Measurements from ENCODE around the gene CFAP97. TPM values are rescaled to one million over a fixed set of nuclear protein-coding genes. Genes with fewer than 3 reads are reported as not detected.

Gene CFAP97
- polyA plus RNA-seq, 1 experiment: 51.1 TPM

DNA sequence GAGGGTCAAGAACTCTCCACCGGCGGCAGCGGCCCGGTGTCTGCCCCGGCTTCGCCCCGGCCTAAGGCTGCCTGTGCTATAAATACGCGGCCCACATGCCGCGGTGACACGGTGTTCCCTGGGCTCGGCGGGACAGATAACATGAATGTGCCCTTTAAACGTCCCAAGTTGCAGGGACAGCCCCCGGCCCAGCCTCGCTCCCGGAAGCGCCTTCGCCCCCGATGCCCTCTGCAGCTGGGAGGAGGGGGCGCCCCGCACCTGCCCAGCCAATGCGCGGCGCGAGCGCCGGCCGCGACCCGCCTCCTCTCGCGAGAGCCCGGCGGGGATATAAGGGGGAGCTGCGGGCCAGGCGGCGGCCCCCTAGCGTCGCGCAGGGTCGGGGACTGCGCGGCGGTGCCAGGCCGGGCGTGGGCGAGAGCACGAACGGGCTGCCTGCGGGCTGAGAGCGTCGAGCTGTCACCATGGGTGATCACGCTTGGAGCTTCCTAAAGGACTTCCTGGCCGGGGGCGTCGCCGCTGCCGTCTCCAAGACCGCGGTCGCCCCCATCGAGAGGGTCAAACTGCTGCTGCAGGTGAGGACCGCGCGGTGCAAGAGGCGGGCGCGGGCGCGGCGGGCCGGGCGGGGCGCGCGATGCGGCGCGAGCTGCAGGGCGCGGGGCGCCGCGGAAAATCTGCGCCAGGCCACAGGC is 60.7 kb downstream of the CFAP97 start, which contains the start of gene SLC25A4:
TSS of gene SLC25A4 (plus strand) at position 355 of the 689 bp plus-strand sequence. CDS start at position 462, 107 bp downstream.
- H3K4me3 ChIP-seq (ENCODE audit: low read depth, low read length): peak within 1 kb of the TSS; percentile 87
- POLR2A ChIA-PET: interaction anchor here (1.1 kb wide), 2 partner anchors 9 to 40 kb away, joined by 3 to 6 read pairs; no protein-coding TSS in a partner anchor
- H3K27me3 ChIP-seq (ENCODE audit: control insufficient read depth, insufficient read depth, low read length): peaks cover 6% of the 10 kb centered on the region
- no peak within 1 kb of the TSS for H3K27ac ChIP-seq (ENCODE audit: low read depth, low read length)
- CTCF ChIA-PET: interaction anchor here (0.6 to 4.7 kb wide), 8 partner anchors 9 to 1352 kb away, joined by 3 to 16 read pairs (median 4); no protein-coding TSS in a partner anchor
- TF ChIP-seq, protein P1, sequence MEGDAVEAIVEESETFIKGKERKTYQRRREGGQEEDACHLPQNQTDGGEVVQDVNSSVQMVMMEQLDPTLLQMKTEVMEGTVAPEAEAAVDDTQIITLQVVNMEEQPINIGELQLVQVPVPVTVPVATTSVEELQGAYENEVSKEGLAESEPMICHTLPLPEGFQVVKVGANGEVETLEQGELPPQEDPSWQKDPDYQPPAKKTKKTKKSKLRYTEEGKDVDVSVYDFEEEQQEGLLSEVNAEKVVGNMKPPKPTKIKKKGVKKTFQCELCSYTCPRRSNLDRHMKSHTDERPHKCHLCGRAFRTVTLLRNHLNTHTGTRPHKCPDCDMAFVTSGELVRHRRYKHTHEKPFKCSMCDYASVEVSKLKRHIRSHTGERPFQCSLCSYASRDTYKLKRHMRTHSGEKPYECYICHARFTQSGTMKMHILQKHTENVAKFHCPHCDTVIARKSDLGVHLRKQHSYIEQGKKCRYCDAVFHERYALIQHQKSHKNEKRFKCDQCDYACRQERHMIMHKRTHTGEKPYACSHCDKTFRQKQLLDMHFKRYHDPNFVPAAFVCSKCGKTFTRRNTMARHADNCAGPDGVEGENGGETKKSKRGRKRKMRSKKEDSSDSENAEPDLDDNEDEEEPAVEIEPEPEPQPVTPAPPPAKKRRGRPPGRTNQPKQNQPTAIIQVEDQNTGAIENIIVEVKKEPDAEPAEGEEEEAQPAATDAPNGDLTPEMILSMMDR (IDR thresholded peaks at IDR 0.05; ENCODE audit: low read depth, low read length): peak; percentile 38
- peak; percentile 32 for DNase-seq (ENCODE audit: low read depth, low spot score)
- no peaks in the 10 kb centered on the region; the same call in 1 of the 2 replicates for H3K9me3 ChIP-seq (ENCODE audit: control insufficient read depth, insufficient read depth, low read length)

DNA sequence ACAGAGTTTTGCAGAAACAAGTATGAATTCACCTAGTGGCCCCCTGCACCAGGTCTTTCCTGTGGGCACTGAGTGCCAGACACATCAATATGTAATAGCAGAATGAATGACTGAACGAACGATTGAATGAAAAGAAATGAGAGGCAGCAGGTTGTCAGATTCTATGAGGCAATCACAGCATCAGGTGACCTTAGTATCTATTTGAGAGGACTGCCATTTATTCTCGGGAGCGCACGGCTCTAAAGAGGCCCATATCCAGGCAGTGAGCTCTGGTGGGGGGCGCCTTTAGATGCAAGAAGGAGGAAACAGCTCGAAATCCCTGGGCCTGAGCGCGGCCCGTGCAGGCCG is 61.3 kb downstream of the CFAP97 start:
- CTCF ChIA-PET: interaction anchor here (0.6 to 4.7 kb wide), 7 partner anchors 8 to 1351 kb away, joined by 3 to 16 read pairs (median 5); no protein-coding TSS in a partner anchor
- no peak for DNase-seq (ENCODE audit: low read depth, low spot score)
- TF ChIP-seq, protein P1 (IDR thresholded peaks at IDR 0.05; ENCODE audit: low read depth, low read length): no peak

DNA sequence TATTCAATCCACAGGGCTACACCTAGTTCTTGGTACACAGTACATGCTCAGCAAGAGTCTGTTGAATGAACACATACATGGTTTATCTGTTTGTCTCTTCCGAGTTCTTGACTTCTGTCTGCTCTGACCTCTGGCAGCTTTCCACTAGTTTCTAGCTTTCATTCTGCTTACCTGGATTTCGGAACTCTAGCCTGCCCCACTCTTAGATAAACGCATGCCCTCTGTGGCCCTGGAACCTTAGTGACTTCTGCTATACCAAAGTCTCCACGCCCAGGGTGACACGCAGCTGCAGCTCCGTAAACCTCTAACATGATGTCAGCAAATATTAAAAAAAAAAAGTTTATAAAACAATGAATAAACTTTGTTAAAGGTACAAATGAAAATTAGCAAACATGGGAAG is 62.0 kb downstream of the CFAP97 start:
- ChIA-PET POLR2A (no interaction called here), CTCF (interaction anchor here (0.7 to 4.7 kb wide), 5 partner anchors 40 to 136 kb away, joined by 3 to 16 read pairs (median 4); no protein-coding TSS in a partner anchor)
- TF ChIP-seq, protein P1 (IDR thresholded peaks at IDR 0.05; ENCODE audit: low read depth, low read length): no peak

More for the DNA sequence above, 61.3 kb downstream of the CFAP97 start:
- Histone ChIP-seq H3K9me3 (ENCODE audit: control insufficient read depth, insufficient read depth, low read length) (no peaks in the 10 kb centered on the region; the same call in 1 of the 2 replicates), H3K27me3 (ENCODE audit: control insufficient read depth, insufficient read depth, low read length) (peaks cover 6% of the 10 kb centered on the region), H3K27ac (ENCODE audit: low read depth, low read length) (no peak overlapping the region), H3K4me3 (ENCODE audit: low read depth, low read length) (peak overlapping the region; percentile 87)
- POLR2A ChIA-PET: interaction anchor here (1.1 kb wide), 2 partner anchors 8 to 41 kb away, joined by 3 to 6 read pairs; no protein-coding TSS in a partner anchor

DNA sequence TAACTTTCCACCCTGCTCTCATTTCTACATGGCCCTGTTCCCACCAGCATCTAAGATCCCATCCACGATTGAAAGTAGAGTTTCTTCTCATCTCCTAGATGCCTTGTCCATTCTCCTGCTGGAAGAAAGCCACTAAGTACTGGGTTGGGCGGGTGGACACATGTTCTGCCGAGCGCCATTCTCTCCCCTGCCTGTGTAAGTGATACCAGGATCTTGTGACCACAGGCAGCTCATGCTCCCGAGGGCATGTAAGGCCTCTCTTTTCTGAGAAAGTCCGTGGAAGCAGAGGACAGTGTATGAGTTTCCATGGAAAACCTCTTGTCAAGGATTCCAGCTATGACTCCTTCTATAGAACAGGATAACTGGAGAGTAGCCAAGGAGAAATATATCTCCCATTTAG is 64.1 kb downstream of the CFAP97 start:
- Histone ChIP-seq H3K27ac (ENCODE audit: low read depth, low read length) (no peak overlapping the region), H3K4me3 (ENCODE audit: low read depth, low read length) (no peak overlapping the region), H3K27me3 (ENCODE audit: control insufficient read depth, insufficient read depth, low read length) (peaks cover 6% of the 10 kb centered on the region), H3K9me3 (ENCODE audit: control insufficient read depth, insufficient read depth, low read length) (no peaks in the 10 kb centered on the region; the same call in 1 of the 2 replicates)
- CTCF ChIA-PET: interaction anchor here (1.0 to 4.9 kb wide), 3 partner anchors 44 to 135 kb away, joined by 4 to 18 read pairs (median 9); no protein-coding TSS in a partner anchor
- no peak for DNase-seq (ENCODE audit: low read depth, low spot score)
- TF ChIP-seq, protein P1 (IDR thresholded peaks at IDR 0.05; ENCODE audit: low read depth, low read length): no peak
- POLR2A ChIA-PET: no interaction called here

More for the DNA sequence above, 62.0 kb downstream of the CFAP97 start:
- Histone ChIP-seq H3K9me3 (ENCODE audit: control insufficient read depth, insufficient read depth, low read length) (no peaks in the 10 kb centered on the region; the same call in 1 of the 2 replicates), H3K4me3 (ENCODE audit: low read depth, low read length) (no peak overlapping the region), H3K27ac (ENCODE audit: low read depth, low read length) (no peak overlapping the region), H3K27me3 (ENCODE audit: control insufficient read depth, insufficient read depth, low read length) (peaks cover 6% of the 10 kb centered on the region)
- DNase-seq (ENCODE audit: low read depth, low spot score): no peak

DNA sequence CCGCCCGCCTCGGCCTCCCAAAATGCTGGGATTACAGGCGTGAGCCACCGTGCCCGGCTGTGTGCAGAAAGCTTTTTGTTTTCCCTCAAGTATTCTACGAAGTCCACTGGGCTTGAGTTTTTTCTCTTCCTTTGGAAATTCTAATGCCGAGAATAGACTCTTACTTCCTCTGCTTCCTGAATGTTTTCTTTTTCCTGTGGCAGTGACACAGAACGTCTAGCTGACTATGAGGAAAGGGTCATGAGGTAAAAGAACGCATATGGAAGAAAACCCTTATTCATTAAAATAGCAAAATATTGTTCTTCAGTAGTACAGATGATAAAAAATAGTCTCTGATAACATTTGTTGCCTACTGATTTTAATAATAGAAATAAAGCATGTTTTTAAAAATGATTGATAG is 65.6 kb downstream of the CFAP97 start:
- no peak for DNase-seq (ENCODE audit: low read depth, low spot score)
- CTCF ChIA-PET: interaction anchor here (0.9 to 4.9 kb wide), 2 partner anchors 42 to 98 kb away, joined by 4 to 18 read pairs; no protein-coding TSS in a partner anchor
- TF ChIP-seq, protein P1 (IDR thresholded peaks at IDR 0.05; ENCODE audit: low read depth, low read length): no peak
- Histone ChIP-seq H3K4me3 (ENCODE audit: low read depth, low read length) (no peak overlapping the region), H3K27ac (ENCODE audit: low read depth, low read length) (no peak overlapping the region), H3K27me3 (ENCODE audit: control insufficient read depth, insufficient read depth, low read length) (peaks cover 6% of the 10 kb centered on the region), H3K9me3 (ENCODE audit: control insufficient read depth, insufficient read depth, low read length) (no peaks in the 10 kb centered on the region; the same call in 1 of the 2 replicates)
- POLR2A ChIA-PET: no interaction called here

All from AG04450 (cell line).